ENCODE data around the gene APOBEC3G. TPM values are rescaled to one million over a fixed set of nuclear protein-coding genes. Genes with fewer than 3 reads are reported as not detected.

The APOBEC3G gene
- total and polyA plus RNA-seq, 12 donors = 7.4 to 29.3 (median 15.7) TPM

- H3K36me3 ChIP-seq (replicated peaks in 1 of 2) = no peaks in the 10 kb centered on the region
- H3K4me3 ChIP-seq = no peak overlapping the region
- no peaks in the 10 kb centered on the region for H3K27me3 ChIP-seq
- WGBS, 4 donors = 84 to 94% (median 91%) methylated on average over 4 of the region's 4 CpGs
- no peak for DNase-seq
- TF ChIP-seq POLR2A (IDR thresholded peaks at IDR 0.05) (no peak), CTCF (IDR thresholded peaks at IDR 0.05) (no peak)
- H3K9me3 ChIP-seq (replicated peaks in 1 of 3) = no peaks in the 10 kb centered on the region
- H3K27ac ChIP-seq = no peak overlapping the region
- peaks cover 0 to 9% of the 10 kb centered on the region in 2 donors for H3K4me1 ChIP-seq (replicated peaks in 1 of 2)
- intact Hi-C loops (cut with DNase I) = loop anchor here in 1 of 2 donors (10.0 kb wide), 1 partner anchor 264 kb away; no protein-coding TSS in a partner anchor
Measured at GRCh38 chr22:39129081-39129480, 52.0 kb downstream of the APOBEC3G start.

GRCh38 chr22:39129746-39130145, 52.7 kb downstream of the APOBEC3G start:
- Histone ChIP-seq H3K27me3 (no peaks in the 10 kb centered on the region), H3K27ac (no peak overlapping the region), H3K4me3 (no peak overlapping the region), H3K9me3 (replicated peaks in 1 of 3) (no peaks in the 10 kb centered on the region), H3K4me1 (replicated peaks in 1 of 2) (peaks cover 0 to 9% of the 10 kb centered on the region in 2 donors), H3K36me3 (replicated peaks in 1 of 2) (no peaks in the 10 kb centered on the region)
- DNase-seq = no peak
- intact Hi-C loops (cut with DNase I) = loop anchor here (10.0 kb wide), 2 partner anchors 115 to 265 kb away; partner anchors contain the start of gene APOBEC3C (in 1 of the 2)
- 94 to 97% (median 94%) methylated on average over 9 of the region's 9 CpGs for WGBS, 4 donors
- TF ChIP-seq CTCF (IDR thresholded peaks at IDR 0.05) = no peak
- no peak for TF ChIP-seq POLR2A (IDR thresholded peaks at IDR 0.05)

- TF ChIP-seq POLR2A (IDR thresholded peaks at IDR 0.05) = no peak
- TF ChIP-seq CTCF (IDR thresholded peaks at IDR 0.05) = no peak
- intact Hi-C loops (cut with DNase I) = loop anchor here in 1 of 2 donors (10.0 kb wide), 2 partner anchors 115 to 265 kb away; partner anchors contain the start of gene APOBEC3C
- no peaks in the 10 kb centered on the region for H3K36me3 ChIP-seq (replicated peaks in 1 of 2)
- DNase-seq = no peak
- no peak overlapping the region for H3K27ac ChIP-seq
- no peaks in the 10 kb centered on the region for H3K9me3 ChIP-seq (replicated peaks in 1 of 3)
- 92 to 94% (median 93%) methylated on average over 8 of the region's 8 CpGs for WGBS, 4 donors
- H3K4me3 ChIP-seq = no peak overlapping the region
- H3K4me1 ChIP-seq (replicated peaks in 1 of 2) = peaks cover 0 to 9% of the 10 kb centered on the region in 2 donors
- H3K27me3 ChIP-seq = no peaks in the 10 kb centered on the region
Measured at GRCh38 chr22:39130152-39130704, 53.2 kb downstream of the APOBEC3G start.

GRCh38 chr22:39130892-39131855, 54.1 kb downstream of the APOBEC3G start:
- WGBS, 4 donors = 64 to 69% (median 65%) methylated on average over 13 to 24 of the region's 24 CpGs
- intact Hi-C loops (cut with DNase I) = loop anchor here in 1 of 2 donors (10.0 kb wide), 2 partner anchors 116 to 266 kb away; partner anchors contain the start of gene APOBEC3C
- H3K36me3 ChIP-seq (replicated peaks in 1 of 2) = no peaks in the 10 kb centered on the region
- TF ChIP-seq POLR2A (IDR thresholded peaks at IDR 0.05) (no peak), CTCF (IDR thresholded peaks at IDR 0.05) (no peak)
- no peak overlapping the region for H3K4me3 ChIP-seq
- DNase-seq = no peak
- no peak overlapping the region for H3K27ac ChIP-seq
- H3K27me3 ChIP-seq = no peaks in the 10 kb centered on the region
- peaks cover 0 to 9% of the 10 kb centered on the region in 2 donors for H3K4me1 ChIP-seq (replicated peaks in 1 of 2)
- no peaks in the 10 kb centered on the region for H3K9me3 ChIP-seq (replicated peaks in 1 of 3)

Measured in adrenal gland (tissue), 12 donors.